ENCODE measurements around the gene KIF25.

Gene KIF25

DNA sequence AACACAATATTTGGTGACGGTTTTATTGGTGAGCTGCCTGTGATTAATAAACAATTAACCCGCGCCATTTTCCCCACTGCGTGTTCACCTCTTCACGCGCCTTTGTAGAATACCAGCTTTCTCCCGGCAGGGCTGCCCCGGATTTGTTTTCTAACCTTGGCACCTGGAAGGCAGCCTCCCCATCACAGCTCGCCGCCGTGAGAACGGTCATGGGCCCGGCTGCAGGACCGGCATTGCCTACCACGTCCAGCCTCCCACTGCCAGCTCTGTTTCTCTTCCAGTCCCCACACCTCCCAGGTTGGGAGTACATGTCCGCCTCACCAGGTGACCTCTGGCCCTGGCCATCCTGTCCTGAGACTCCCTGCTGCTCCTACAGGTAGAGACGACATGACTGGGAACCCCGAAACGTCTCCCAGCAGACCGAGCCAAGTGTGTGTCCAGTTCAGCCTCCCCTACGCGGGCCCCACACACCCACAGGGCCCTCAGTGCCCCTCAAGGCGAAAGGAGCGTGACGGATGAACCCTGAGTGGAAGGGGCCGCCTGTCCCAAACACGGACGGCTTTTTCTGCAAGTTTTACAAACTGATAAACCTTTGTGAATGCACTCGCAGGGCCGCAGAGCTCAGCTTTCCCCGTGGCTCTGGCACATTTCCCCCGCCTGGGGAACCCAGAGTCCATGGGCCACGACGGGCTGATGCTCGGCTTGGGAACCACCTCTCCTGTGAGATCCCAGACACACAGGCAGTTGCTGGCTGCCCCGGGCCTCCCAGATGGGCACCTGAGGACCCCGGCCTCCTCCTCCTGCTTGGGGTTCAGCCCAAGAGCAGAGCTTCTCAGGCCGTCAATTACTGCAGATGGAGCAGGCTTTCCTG lies 55.9 kb downstream of the KIF25 start:
- DNase-seq: no peak

DNA sequence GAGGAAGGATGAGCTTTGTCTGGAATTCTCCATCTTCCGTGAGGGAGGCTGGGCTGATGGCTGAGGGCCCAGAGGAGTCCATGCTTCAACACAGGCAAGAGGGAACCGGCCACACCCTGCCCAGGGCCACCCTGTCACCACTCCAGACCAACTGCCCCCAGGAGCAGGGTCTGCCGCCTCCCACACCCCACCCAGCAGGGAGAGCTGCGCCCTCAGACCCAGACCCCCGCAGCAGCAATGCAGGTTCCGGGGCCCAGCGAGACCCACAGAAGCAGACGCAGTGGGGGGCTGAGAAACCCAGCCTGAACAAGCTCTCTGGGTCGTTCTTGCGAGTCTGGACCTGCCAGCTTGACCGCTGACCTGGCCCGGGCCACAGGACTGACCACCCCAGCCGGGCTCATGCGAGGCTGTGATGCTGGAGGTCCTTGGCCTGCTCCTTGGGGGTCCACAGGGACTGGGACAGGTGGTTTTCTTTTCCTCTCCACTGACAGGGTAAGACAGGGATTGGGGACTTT lies 56.5 kb downstream of the KIF25 start:
- no peak for DNase-seq

DNA sequence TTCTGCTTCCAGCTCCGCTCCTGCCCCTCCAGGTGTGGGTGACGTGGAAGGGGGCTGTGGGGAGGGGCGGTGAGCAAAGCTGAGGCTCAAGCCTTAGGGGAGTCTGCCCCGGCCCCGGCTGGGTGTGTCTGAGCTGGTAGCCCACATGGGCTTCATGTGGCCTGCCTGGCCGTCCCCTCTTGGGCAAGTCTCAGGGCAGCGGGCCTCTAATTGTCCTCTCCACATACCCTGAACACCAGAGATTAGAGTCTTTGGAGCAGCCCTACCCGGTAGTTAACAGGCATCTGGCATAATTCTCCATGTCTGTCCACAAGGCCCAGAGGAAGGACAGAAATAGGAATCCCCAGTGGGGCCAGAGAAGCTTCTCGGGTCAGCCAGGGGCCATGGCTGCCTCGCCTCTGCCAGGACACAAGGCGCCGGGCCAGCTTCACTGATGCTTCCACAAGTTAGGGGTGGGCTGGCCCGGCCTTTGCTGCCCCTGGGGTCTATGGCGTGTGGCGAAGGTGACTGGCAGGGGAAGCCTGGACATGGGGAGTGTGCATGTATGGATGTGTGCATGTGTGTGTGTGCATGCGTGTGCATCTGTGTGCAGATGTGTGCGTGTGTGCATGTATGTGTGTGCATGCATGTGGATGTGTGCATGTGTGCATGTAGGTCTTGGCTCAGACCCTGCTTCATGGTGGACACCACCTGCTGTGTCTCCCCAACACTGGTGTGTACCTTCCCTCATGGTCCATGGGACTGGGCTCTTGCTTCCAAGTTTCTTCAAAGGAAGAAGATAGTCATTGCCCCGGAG lies 57.5 kb downstream of the KIF25 start:
- no peak for DNase-seq

DNA sequence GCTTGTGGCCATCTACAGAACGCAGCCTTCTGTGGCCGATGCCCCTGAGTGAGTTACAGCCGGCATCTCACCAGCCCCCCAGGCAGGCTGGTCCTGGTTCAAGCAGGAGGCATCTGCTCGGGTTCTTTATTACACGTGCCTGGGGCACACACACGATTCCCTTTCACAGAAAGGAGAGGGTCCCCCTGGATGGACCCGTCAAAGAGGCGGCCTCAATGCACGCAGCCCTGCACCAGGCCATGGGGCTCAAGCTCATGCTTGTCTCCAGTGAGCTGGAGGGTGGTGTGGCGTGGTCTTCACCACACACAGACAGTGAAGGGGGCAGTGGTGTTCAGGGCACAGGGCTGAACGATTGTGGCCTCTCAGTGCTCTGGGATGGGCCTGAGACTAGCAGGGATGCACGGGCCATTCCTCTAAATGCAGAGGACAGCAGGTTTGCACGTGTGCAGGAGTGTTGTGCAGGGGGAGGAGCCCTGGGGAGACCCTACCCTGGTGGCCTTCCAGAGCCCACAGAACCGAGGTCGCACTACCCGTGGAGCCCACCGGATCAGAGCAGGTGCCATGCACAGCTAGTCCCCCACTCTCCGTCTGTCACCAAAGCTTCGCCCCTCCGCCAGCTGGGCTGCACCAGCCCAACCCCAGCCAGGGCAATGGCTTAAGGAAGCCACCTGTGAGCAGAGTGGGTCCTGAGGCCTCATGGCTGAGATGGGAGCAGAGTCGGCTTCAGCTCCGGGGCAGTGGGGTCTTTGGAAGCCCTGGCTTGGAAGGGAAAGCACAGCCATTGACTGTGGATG lies 58.4 kb downstream of the KIF25 start:
- no peak for DNase-seq

DNA sequence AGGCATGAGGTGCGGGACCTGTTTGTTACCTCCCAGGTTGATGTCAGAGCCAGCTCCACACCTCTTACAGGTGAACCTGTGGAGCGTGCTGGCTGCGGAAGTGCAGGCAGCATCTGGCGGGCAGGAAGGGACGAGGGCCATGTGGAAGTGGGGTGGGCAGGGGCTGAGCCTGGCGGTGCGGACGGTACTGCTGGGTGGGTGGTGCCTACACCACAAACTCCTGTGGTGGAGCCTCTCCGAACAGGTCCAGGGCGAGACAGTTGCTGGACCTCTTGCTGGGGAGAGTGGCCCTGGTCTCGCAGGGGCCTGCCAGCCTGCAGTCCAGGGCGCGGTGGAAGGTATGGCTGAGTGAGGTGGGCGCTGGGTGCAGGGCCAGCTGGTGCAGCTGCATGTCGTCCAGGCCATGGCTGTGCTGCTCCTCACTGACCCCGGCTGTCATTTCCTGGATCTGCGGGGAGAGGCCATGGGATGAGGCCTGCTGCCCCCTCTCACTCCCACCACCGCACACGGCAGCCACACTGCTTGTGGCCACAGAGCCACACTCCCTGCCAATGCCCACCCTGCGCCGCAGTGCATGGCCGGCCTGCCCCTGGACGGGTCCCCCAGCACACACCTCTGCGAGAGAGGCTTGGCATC lies 59.5 kb downstream of the KIF25 start:
- no peak for DNase-seq

DNA sequence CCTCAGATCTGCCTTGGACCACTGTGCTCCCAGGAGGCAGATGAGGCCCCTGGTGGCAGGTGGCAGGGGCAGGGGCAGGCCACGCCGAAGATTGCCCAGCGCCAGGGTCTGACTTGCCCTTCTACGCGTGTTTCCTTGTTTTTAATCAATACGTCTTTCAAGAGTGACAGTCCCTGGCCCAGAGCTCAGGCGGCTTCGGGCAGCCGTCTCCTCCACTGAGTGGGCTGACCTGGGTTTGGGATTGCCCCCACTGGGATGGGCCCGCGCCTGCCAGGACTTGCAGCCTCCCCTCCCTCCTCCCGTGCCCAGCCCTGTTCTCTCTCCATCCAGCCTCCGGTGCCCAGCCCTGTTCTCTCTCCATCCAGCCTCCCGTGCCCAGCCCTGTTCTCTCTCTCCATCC lies 60.4 kb downstream of the KIF25 start:
- DNase-seq: no peak

DNA sequence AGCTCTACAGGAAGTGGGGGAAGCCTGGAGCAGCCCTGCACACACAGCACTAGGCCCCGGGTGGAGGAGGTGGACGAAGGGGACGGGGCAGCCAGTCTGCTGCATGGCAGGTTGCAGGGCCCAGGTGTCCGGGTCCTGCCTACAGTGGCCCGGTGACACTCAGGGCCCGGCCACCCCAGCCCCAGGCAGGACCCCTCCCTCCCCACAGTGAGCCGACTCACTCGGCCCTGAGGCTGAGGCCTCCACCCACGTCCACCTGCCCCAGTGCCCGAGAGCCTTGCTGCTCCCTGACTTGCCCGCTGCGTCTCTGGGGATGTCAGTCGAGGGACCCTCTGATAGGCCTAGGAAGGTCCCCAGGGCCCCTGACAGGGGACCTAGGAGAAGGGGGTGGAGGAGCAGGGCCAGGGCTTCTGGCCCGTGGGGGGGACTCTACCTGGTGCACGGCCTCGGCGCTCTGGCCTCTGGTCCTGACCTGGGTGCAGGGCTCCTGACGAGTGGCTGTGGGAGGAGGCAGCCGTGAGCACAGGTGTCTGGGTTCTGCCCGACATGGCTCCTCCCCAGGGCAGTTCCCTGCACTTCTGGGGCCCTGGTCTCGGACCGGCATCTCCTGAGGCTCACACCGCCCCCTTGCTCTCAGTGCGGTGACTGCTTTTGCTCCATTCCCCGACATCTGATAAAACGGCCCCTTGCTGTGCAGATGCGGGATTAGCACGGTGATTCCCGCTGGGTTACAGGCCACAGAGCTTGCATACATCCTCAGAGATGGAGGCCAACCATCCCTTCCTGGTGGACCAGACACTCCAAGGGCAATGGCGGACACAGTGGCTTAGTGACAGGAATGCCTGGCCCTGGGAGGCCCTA lies 61.5 kb downstream of the KIF25 start:
- DNase-seq: no peak

DNA sequence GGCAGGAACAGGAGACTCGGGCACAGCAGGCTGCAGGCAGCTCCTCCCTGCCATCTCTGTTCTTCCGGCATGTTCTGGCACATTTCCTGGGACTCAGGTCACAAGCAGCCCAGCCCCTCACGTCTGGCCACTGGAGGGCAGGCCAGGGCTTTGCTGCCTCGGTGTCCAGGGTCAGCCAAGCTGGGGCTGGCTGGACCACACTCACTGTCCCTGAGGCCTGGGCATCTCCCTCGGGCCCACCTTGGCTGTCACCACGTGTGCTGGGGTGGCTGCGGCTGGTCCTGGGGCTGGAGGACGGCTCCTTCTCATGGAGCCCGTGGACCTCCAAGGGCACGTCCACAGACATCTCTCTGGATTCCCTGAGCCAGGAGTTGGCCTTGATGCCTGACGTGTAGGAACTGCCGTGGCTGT lies 63.1 kb downstream of the KIF25 start:
- no peak for DNase-seq

DNA sequence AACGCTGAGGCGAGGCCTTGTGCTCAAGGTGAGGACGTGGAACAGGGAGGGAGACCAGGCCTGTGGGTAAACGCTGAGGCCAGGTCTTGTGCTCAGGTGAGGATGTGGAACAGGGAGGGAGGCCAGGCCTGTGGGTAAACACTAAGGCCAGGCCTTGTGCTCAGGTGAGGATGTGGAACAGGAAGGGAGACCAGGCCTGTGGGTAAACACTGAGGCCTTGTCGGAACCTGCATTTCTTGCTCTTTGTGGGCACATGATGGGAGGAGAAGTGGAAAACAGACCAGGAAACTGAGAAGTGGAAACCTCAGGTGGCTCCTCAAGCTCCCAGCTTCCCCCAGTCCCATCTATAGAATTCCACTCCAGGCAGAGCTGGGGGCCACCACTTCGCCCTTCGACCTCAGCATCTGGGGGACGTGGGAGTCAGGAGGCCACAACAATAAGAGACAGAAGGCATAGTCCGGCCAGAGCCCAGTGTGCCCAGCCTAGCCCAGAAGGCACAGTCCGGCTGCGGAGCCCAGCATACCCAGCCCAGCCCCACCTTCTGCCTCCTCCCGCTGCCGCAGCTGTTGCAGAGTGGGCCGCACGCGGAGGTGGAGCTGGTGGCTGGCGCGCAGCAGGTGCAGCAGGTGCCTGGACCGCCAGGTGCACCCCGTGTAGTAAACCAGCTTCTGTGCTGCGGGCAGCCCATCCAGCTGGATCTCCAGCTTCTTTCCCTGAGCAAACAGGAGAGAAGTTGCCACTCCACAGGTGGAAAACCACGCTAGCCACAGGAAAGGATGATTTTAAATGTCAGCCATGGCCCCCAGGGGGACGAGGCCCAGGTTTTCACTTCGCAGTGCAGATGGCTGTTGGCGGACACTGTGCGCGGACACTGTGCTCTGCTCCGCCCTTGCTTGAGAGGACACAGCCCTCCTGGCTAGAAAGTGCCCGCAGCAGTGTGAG lies 64.1 kb downstream of the KIF25 start:
- no peak for DNase-seq

DNA sequence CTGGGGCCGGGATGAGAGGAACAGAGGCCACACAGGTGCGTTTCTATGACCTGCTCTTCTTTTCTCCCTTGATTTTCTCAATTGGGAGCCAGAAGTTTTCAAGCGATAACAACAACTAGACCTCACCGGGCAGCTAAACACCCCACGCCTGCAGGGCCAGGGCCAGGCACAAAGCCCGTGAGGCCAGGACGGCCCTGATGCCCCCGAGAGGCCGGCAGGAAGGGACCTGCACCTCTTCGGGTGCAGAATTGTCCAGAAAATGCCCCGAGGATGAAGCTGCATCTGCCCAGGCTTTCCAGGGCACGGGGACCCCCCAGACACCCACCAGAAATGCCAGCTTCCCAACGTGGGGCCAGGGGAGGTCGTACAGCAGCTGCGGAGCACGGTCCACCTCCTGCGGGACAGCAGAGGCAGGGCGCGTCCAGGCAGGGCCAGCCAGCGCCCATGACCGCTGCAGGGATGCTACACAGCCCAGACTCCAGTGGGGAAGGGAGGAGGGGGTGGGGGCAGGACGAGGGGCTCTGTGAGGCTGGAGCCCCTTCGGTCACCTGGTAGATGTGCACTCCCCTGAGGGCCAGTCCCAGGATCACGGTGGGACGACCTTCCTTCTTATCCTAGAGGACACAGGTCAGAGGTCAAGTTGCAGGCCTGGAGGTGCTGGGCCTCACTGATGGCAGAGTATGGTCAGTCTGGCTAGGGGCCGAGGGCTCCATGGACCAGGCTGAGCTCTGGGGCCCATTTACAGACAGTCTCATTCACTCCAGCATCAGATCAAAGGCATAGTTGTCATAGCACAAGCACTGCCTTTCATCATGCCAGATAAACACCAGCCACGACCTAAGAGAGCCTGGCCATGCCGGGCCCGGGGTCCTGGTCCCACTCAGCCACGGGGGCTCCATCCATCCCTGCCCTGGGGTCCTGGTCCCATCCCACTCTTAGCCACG lies 65.1 kb downstream of the KIF25 start:
- no peak for DNase-seq

DNA sequence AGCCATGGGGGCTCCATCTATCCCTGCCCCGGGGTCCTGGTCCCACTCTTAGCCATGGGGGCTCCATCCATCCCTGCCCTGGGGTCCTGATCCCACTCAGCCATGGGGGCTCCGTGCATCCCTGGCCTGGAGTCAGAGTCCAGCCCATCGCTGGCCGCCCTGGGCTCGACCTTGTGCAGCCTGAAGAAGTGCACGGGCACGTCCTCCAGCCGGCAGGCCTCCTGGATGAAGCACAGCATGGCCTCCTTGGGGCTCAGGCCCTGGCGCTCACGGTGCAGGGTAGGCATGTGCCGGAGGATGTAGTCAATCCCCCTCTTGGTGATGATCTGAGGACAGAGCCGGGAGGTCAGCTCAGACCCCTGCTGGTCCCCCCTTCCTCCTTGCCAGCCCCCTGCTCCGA lies 66.0 kb downstream of the KIF25 start:
- no peak for DNase-seq

DNA sequence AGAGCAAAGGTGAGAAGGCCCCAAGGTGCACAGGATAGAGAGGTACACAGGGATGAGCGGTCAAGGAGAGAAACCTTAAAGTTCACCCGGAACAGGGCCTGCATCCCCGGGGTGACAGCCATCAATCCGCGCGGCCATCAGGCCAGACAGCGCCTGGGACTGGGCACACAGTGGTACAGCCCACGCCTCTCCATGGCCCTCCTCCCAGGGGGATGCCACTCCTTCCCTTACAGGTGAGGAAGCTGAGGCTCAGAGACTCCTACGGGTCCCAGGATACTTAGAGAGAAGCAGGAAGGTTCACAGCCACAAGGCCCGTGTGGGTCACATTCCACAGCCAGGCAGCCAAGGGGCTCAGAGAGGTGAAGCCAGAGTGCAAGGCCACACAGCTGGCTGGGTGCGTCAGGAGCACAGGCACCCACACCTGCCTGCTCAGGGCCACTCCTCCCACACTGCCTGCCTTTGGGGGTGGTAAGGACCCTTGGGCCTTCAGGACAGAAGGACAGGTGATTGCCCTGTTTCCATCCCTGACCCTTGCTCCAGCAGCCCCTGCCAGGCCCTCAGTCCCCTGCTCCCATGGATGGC lies 66.8 kb downstream of the KIF25 start:
- DNase-seq: no peak

DNA sequence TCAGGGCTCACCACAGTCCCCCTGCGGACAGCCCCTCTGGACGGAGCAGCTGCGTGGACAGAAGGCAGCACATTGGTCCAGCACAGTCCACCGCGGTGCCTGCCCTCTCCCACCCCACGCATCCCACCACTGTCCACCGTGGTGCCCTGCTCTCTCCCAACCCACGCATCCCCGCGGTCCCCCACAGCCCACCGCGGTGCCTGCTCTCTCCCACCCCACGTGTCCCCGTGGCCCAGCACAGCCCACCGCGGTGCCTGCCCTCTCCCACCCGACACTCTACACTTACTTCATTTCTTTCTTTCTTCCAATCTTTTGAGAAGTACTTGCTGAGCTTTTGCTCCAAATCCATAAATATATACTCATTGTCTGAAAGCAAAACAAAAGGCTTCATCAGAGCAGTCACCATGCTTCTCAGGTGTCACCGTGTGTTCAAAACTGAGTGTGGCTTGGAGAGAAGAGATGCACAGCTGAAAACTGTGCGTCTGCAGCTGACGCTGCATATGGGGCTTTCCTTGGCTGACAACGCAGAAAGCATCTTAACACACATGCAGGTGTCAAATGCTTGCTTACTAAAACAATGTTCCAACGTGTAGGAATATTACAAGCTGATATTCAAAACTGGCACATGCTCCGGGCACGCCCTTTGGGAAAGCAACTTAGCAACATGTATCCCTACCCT lies 69.7 kb downstream of the KIF25 start:
- DNase-seq: no peak

DNA sequence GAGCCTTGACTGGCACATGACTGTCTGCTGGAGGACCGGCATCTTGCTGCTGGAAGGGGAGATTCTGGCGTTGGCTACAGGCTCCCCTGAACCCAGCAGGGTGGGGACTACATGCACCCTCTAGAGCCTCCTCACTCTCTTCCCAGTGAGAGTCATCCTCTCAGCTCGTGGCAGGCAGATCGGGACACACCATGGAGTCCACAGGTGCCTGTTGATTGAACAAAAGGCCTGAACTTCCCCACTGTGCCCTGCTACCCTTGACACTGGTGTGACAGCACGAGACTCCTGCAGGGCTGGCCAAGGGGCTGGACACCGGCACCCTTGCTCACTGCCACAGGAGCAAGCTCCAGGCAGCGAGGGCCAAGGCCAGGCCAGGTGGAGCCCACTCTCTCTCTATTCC lies 73.3 kb downstream of the KIF25 start:
- DNase-seq: no peak

DNA sequence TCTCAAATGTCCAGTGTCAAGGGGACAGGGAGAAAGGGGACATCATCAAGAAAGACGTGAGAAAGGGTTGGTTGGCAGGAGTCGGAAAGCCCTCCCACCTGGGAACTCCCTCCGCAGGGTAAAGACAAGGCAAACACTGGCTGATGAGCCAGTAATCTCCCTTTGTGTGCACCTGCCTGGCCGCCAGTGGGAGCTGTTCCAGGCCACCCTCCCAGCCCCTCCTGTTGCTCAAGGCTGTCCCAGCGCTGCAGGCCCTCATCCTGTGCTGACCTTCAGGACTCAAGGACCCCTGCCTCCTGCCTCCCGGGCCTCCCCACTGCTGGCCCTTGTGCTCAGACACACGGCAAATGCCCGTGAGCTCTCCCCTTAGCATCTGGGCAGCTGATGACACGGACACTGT lies 74.1 kb downstream of the KIF25 start:
- no peak for DNase-seq

DNA sequence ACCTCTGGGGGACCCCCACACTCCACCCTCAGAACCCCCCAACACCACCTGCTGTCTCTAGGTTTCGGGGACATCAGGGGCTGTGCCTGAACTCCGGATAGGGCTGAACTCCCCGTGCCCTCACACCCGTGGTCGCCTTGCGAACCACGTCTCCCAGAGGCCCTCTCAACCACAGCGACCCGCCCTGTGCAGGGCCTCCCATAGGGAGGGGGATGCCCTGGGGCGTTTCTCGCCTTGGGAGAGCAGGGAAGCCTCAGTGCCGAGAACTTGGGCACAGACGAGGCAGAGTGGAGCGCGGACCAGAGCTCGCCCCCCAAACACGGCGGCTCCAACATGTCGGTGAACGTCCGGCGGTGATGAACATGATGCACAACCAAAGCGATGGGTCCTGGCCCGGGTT lies 74.8 kb downstream of the KIF25 start:
- no peak for DNase-seq

DNA sequence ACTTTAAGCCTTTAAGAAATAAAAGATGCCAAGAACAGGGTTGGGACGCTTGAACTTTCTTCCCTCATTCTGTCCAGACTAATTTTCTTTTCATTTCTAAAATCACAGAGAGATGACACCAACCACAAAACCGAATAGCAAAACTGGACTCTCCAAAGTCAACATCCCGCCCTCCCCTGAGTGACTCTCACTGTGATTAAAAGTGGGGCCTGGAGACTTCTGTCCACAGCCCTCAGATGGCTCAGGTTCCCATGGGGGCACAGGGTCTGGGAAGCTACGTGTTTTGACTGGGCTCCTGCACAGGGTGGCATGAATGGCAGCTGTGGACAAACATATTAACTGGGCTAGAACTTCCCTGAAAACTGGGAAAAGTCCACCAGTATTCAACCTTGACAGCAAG lies 75.3 kb downstream of the KIF25 start:
- DNase-seq: no peak

Measured in stimulated activated CD4-positive, alpha-beta T cell treated with anti-CD3 and anti-CD28 coated beads, Interleukin-4, amount 100 ng/mL, for 4 hours (primary cell).